Uterus (tissue), 4 donors: Measurements from ENCODE around the gene SAP30L. TPM values are rescaled to one million over a fixed set of nuclear protein-coding genes. Genes with fewer than 3 reads are reported as not detected.

ENCODE experiments used
- DNase-seq, 2 donors: peaks; one replicate each; pipeline ENCODE4 v3.0.0-alpha.2; 2019 to 2020
- H3K27ac ChIP-seq, 2 donors: fragments of 200-600 bp; sonication (generic); 1 replicate in 1 of 2; 2 replicates in 1 of 2; pipeline ENCODE4 v1.5.1; 2016 to 2018
- H3K27me3 ChIP-seq, 2 donors: fragments of 200-600 bp; sonication (generic); one replicate each; pipeline ENCODE4 v1.5.1; 2018 to 2019; ENCODE audit warnings: control low read depth in 1 of 2
- H3K36me3 ChIP-seq, 2 donors: fragments of 200-600 bp; sonication (generic); one replicate each; pipeline ENCODE4 v1.5.1; 2019; ENCODE audit warnings: control low read depth in 1 of 2
- H3K4me1 ChIP-seq, 2 donors: fragments of 200-600 bp; sonication (generic); one replicate each; pipeline ENCODE4 v1.5.1; 2018 to 2019; ENCODE audit warnings: control low read depth in 1 of 2
- H3K4me3 ChIP-seq, 2 donors: fragments of 200-600 bp; sonication (generic); 1 replicate in 1 of 2; 2 replicates in 1 of 2; pipeline ENCODE4 v1.5.1; 2018 to 2019; ENCODE audit warnings: mild to moderate bottlenecking in 1 of 2
- H3K9me3 ChIP-seq, 2 donors: fragments of 200-600 bp; sonication (generic); one replicate each; pipeline ENCODE4 v1.5.1; 2019; ENCODE audit warnings: control low read depth in 1 of 2
- POLR2A ChIP-seq, 2 donors: fragments of 450-650 bp; IDR thresholded peaks; one replicate each; pipeline ENCODE4 v1.6.1; 2016; ENCODE audit warnings: antibody characterized with exemption in 2 of 2, mild to moderate bottlenecking in 1 of 2, moderate library complexity in 1 of 2
- intact Hi-C: fragments of 100-400 bp; cut with DNase I; formaldehyde crosslinking; loops from one replicate; pipeline ENCODE4 v1.15.1; 2023; ENCODE audit warnings: low total_unique reads
- total RNA-seq, 4 donors: library from RNA; depleted of rRNA in 3 of 4; stranded (reverse); fragments of >200 nt in 3 of 4; gene quantifications; one replicate each; pipeline versions ENCODE4 v1.1.0 to v1.2.4, GENCODE V29; 2014 to 2023
- TF ChIP-seq, protein P1 (sequence below), 4 experiments: fragments of 200-600 bp in 2 of 4; fragments of 450-650 bp in 2 of 4; sonication (generic) in 2 of 4; IDR thresholded peaks; one replicate each; pipeline ENCODE4 v1.5.1; 2016 to 2019; ENCODE audit warnings: antibody characterized with exemption in 4 of 4, mild to moderate bottlenecking in 2 of 4, moderate library complexity in 1 of 4
- donor health status: DM: yes; HTN: yes; CAD: no.

The SAP30L gene
- total RNA-seq, 4 donors from 2014 or later, result 9.5 to 61.7 (median 31.2) TPM

DNA sequence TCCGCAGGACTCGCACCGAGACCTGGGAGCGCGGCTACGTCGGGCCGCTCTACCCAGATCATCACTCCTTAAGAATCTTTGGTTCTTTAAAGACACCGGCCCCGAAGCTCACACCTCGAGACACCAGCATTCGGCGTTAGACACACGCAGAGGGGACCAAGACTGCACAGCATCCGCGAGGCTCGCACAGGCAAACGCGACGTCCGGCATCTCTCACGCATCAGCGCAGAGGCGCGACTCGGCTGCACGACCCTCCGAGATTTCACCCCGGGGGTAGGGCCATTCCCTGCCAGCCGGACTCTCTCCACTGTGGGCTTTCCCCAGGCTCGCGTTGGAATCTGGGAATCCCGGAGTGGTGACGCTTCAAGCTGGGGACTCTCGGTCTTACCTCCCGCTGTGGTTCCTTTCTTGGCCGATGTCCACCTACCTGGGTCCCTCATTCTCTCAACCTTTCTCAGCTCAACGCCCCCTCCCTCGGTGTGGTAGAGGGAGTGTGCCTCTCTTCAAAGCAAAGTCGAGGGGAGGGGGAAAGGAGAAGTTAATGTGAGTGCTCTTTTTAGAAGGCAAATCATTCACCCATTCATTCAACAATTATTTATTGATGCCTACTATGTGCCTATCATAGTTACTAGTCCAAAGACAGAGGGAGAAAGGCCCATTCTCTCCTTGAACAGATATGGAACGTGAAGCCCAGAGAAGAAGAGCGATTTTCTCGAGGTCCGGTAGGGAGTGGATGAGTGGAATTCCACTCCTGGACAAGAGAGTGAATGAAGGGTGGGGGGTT, 33.6 kb downstream of the SAP30L start:
- Histone ChIP-seq H3K27me3 (peaks cover 46 to 96% of the 10 kb centered on the region in 2 donors), H3K27ac (no peak overlapping the region)
- intact Hi-C loops, result no loop called here

DNA sequence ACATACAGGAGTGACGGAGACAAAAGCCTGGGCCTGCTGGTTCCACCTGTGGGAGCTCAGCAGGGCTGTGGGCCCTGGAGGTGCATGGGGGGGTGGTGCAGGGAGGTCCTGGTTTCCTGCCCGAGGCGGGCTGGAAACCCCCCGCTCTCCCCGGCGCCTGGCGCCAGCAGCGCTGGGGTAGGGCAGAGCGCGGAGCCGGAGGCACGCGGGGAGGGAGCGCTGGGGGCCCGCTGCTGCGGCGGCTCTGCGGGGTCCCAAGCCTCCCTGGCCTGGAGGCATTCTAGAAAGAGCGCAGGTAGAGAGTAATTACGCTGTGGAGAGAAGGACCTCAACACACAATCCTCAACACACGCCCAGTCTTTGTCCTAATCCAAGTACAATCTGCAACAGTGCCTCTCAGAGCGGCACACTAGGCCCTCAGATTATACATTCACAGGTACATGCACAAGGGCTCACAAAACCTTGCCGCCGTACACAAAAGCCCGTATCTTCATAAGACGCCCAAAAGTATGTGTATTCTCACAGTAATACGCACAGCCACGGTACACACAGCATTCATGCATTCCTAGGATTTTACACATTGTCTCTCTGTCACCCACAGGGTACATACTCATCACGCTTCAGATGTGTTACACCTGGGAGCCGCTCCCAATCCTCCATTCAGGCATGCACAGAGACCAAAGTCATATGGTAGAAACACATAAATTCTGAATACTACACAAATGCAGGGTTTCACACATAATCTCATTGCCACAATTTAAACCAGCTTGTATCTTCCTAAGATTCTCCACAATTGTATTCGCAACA, 34.4 kb downstream of the SAP30L start:
- no peak overlapping the region for H3K27ac ChIP-seq
- no peak overlapping the region for H3K4me3 ChIP-seq

More for the DNA sequence above, 33.6 kb downstream of the SAP30L start:
- H3K4me3 ChIP-seq, result no peak overlapping the region
- TF ChIP-seq POLR2A (IDR thresholded peaks at IDR 0.05), result no peak
- TF ChIP-seq, protein P1, sequence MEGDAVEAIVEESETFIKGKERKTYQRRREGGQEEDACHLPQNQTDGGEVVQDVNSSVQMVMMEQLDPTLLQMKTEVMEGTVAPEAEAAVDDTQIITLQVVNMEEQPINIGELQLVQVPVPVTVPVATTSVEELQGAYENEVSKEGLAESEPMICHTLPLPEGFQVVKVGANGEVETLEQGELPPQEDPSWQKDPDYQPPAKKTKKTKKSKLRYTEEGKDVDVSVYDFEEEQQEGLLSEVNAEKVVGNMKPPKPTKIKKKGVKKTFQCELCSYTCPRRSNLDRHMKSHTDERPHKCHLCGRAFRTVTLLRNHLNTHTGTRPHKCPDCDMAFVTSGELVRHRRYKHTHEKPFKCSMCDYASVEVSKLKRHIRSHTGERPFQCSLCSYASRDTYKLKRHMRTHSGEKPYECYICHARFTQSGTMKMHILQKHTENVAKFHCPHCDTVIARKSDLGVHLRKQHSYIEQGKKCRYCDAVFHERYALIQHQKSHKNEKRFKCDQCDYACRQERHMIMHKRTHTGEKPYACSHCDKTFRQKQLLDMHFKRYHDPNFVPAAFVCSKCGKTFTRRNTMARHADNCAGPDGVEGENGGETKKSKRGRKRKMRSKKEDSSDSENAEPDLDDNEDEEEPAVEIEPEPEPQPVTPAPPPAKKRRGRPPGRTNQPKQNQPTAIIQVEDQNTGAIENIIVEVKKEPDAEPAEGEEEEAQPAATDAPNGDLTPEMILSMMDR (IDR thresholded peaks at IDR 0.05), result no peak
- H3K4me1 ChIP-seq, result peaks cover 0 to 22% of the 10 kb centered on the region in 2 donors
- H3K9me3 ChIP-seq, result no peaks in the 10 kb centered on the region
- DNase-seq, result no peak
- no peaks in the 10 kb centered on the region for H3K36me3 ChIP-seq

DNA sequence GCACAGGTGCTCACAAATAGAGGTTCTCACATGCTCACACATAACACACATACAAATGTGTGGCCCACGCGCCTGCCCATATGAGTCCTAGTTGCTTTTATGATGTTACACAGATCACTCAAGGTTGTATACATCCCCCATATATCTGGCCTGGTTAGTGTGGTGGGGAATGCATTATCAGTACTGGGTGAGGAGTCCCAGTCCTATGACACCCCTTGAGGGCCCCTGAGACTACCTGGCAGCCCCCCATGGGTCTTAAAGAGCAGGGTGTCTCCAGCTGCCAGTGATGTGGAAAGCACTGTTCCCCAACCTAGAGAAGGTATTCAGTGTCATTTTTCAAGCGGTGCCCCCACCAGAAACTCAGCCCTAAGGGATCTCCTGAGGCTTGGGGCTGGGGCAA, 35.0 kb downstream of the SAP30L start:
- Histone ChIP-seq H3K9me3 (no peaks in the 10 kb centered on the region), H3K27me3 (peaks cover 50 to 95% of the 10 kb centered on the region in 2 donors), H3K4me1 (peaks cover 0 to 22% of the 10 kb centered on the region in 2 donors), H3K36me3 (no peaks in the 10 kb centered on the region), H3K4me3 (no peak overlapping the region), H3K27ac (no peak overlapping the region)
- TF ChIP-seq, protein P1 (IDR thresholded peaks at IDR 0.05), result no peak
- no peak for TF ChIP-seq POLR2A (IDR thresholded peaks at IDR 0.05)
- intact Hi-C loops, result no loop called here
- DNase-seq, result no peak

More for the DNA sequence above, 34.4 kb downstream of the SAP30L start:
- TF ChIP-seq, protein P1 (IDR thresholded peaks at IDR 0.05), result no peak
- no peak for TF ChIP-seq POLR2A (IDR thresholded peaks at IDR 0.05)
- Histone ChIP-seq H3K4me1 (peaks cover 0 to 22% of the 10 kb centered on the region in 2 donors), H3K27me3 (peaks cover 50 to 96% of the 10 kb centered on the region in 2 donors), H3K9me3 (no peaks in the 10 kb centered on the region), H3K36me3 (no peaks in the 10 kb centered on the region)
- no peak for DNase-seq
- intact Hi-C loops, result no loop called here

DNA sequence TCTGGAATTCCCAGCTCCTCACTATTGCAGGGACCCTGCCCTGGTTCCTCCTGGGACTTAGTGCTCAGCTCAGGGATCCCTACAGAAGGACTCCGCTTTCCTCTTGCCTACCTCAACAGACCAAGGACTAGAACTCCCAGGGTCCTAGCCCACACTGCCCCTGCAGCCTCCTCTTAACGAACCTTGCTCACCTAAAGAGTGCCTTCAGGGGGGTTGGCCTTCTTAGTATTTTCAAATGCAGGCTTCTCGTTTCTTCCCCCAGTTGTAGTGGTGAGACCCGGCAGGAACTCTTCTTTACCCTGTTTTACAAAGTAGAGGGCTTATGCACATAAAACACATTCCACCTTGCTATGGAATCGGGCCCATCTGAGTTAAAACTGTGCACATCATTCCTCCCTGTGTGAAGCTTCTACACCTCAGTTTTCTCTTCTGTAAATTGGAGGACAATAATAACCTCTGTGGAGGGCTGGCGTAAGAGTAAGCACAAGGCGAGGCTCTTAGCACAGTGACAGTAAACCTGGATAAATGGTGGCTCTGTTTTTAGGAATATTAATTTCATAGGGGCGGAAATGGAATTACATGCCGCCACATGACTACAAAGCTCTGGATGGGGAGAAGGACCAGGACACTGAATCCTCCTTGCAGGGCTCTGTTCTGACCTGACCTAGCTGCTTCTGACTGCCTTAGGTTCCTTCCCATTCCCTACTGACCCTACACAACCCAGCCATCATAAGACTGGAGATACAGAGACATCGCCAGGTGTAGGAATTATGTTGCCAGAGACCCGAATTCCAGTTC, 36.0 kb downstream of the SAP30L start:
- H3K36me3 ChIP-seq, result no peaks in the 10 kb centered on the region
- peaks cover 50 to 95% of the 10 kb centered on the region in 2 donors for H3K27me3 ChIP-seq
- H3K27ac ChIP-seq, result no peak overlapping the region
- no peaks in the 10 kb centered on the region for H3K9me3 ChIP-seq
- no peak overlapping the region for H3K4me3 ChIP-seq
- intact Hi-C loops, result no loop called here
- no peak for DNase-seq
- TF ChIP-seq, protein P1 (IDR thresholded peaks at IDR 0.05), result no peak
- TF ChIP-seq POLR2A (IDR thresholded peaks at IDR 0.05), result no peak
- peaks cover 0 to 22% of the 10 kb centered on the region in 2 donors for H3K4me1 ChIP-seq
